WTC11 (cell line): ENCODE results near the gene NEURL3. TPM values are rescaled to one million over a fixed set of nuclear protein-coding genes. Genes with fewer than 3 reads are reported as not detected.

Experiments used
- ATAC-seq: fragments of 200-7000 bp; cut with Tn5 transposase; 2 replicates; pipeline ENCODE4 v1.10.0; 2021; ENCODE audit warnings: mild to moderate bottlenecking, moderate library complexity
- CTCF ChIA-PET: fragments of 300-600 bp; sonication (Branson Sonifier 250); formaldehyde crosslinking; loops from one replicate; lab custom pipeline; 2021; ENCODE audit warnings: antibody characterized with exemption; lab: Charles Lee
- POLR2A ChIA-PET: fragments of 350-600 bp; sonication (Branson Sonifier 250); formaldehyde crosslinking; loops from one replicate; lab custom pipeline; 2021; ENCODE audit warnings: antibody characterized with exemption; lab: Charles Lee
- DNase-seq: peaks from one replicate; pipeline ENCODE4 v3.0.0; 2021; ENCODE audit warnings: low spot score
- H3K27ac Mint-ChIP-seq: 2 replicates; pipeline ENCODE4 v1.8.0; 2021; ENCODE audit warnings: mixed read lengths
- H3K27me3 Mint-ChIP-seq: 2 replicates; pipeline ENCODE4 v1.8.0; 2021; ENCODE audit warnings: low read depth, mild to moderate bottlenecking, moderate library complexity, mixed read lengths
- H3K36me3 Mint-ChIP-seq: 2 replicates; pipeline ENCODE4 v1.8.0; 2021; ENCODE audit warnings: mixed read lengths
- H3K4me1 Mint-ChIP-seq: 2 replicates; pipeline ENCODE4 v1.8.0; 2022; ENCODE audit warnings: mixed read lengths
- H3K4me3 Mint-ChIP-seq: 2 replicates; pipeline ENCODE4 v1.8.0; 2021; ENCODE audit warnings: mild to moderate bottlenecking, moderate library complexity, mixed read lengths
- H3K9me3 Mint-ChIP-seq: 2 replicates; pipeline ENCODE4 v1.8.0; 2021; ENCODE audit warnings: mixed read lengths
- ATF1 ChIP-seq: sonication (generic); formaldehyde crosslinking; IDR thresholded peaks from 2 replicates; pipeline ENCODE4 v1.8.1; 2023; ENCODE audit warnings: mild to moderate bottlenecking, moderate library complexity, missing genetic modification reagents
- ELF4 ChIP-seq: sonication (generic); formaldehyde crosslinking; IDR thresholded peaks from 2 replicates; pipeline ENCODE4 v1.8.1; 2022; ENCODE audit warnings: low read depth, mild to moderate bottlenecking, moderate library complexity, missing genetic modification reagents
- GABPB1 ChIP-seq: sonication (generic); formaldehyde crosslinking; IDR thresholded peaks from 2 replicates; pipeline ENCODE4 v1.8.1; 2023; ENCODE audit warnings: mild to moderate bottlenecking, missing genetic modification reagents
- GTF2I ChIP-seq: fragments of 250-450 bp; sonication (Bioruptor Pico); conservative IDR thresholded peaks from 2 replicates; pipeline ENCODE4 v1.4.0; 2021; ENCODE audit warnings: mild to moderate bottlenecking
- IRF2 ChIP-seq: sonication (generic); formaldehyde crosslinking; IDR thresholded peaks from 2 replicates; pipeline ENCODE4 v1.8.0; 2022; ENCODE audit warnings: low read depth, missing genetic modification reagents, borderline replicate concordance
- KAT7 ChIP-seq: sonication (generic); formaldehyde crosslinking; IDR thresholded peaks from 2 replicates; pipeline ENCODE4 v1.8.1; 2023; ENCODE audit warnings: missing genetic modification reagents, mild to moderate bottlenecking, borderline replicate concordance
- SMAD3 ChIP-seq: sonication (generic); formaldehyde crosslinking; IDR thresholded peaks from 2 replicates; pipeline ENCODE4 v1.8.0; 2022; ENCODE audit warnings: missing genetic modification reagents, mild to moderate bottlenecking, borderline replicate concordance
- total RNA-seq: library from RNA; stranded (reverse); gene quantifications from 3 replicates; pipeline ENCODE4 v1.2.3, GENCODE V29; 2021
- TF ChIP-seq, protein P1 (sequence below): sonication (generic); formaldehyde crosslinking; IDR thresholded peaks from 2 replicates; pipeline ENCODE4 v1.8.1; 2022; ENCODE audit warnings: low read depth, mild to moderate bottlenecking, moderate library complexity, missing genetic modification reagents, borderline replicate concordance
- TF ChIP-seq, protein P2 (sequence below): sonication (generic); formaldehyde crosslinking; IDR thresholded peaks from 2 replicates; pipeline ENCODE4 v1.8.0; 2022; ENCODE audit warnings: missing genetic modification reagents
- TF ChIP-seq, protein P3 (sequence below): sonication (generic); formaldehyde crosslinking; IDR thresholded peaks from 2 replicates; pipeline ENCODE4 v1.8.1; 2022; ENCODE audit warnings: mild to moderate bottlenecking, missing genetic modification reagents, moderate library complexity, borderline replicate concordance
- TF ChIP-seq, protein P4 (sequence below): fragments of 250-450 bp; sonication (Bioruptor Pico); IDR thresholded peaks from 2 replicates; pipeline ENCODE4 v1.9.0; 2021; ENCODE audit warnings: moderate library complexity, mild to moderate bottlenecking, inconsistent platforms, borderline replicate concordance
- TF ChIP-seq, protein P5 (sequence below): fragments of 250-450 bp; sonication (Bioruptor Pico); IDR thresholded peaks from 2 replicates; pipeline ENCODE4 v1.9.0; 2021; ENCODE audit warnings: mild to moderate bottlenecking
- TF ChIP-seq, protein P6 (sequence below): sonication (generic); formaldehyde crosslinking; IDR thresholded peaks from 2 replicates; pipeline ENCODE4 v1.8.0; 2022; ENCODE audit warnings: mild to moderate bottlenecking, missing genetic modification reagents
- TF ChIP-seq, protein P7 (sequence below): sonication (generic); formaldehyde crosslinking; IDR thresholded peaks from 2 replicates; pipeline ENCODE4 v1.8.1; 2022; ENCODE audit warnings: low read depth, missing genetic modification reagents, borderline replicate concordance

The NEURL3 gene
- total RNA-seq, 1 experiment from 2014 or later: not detected

DNA sequence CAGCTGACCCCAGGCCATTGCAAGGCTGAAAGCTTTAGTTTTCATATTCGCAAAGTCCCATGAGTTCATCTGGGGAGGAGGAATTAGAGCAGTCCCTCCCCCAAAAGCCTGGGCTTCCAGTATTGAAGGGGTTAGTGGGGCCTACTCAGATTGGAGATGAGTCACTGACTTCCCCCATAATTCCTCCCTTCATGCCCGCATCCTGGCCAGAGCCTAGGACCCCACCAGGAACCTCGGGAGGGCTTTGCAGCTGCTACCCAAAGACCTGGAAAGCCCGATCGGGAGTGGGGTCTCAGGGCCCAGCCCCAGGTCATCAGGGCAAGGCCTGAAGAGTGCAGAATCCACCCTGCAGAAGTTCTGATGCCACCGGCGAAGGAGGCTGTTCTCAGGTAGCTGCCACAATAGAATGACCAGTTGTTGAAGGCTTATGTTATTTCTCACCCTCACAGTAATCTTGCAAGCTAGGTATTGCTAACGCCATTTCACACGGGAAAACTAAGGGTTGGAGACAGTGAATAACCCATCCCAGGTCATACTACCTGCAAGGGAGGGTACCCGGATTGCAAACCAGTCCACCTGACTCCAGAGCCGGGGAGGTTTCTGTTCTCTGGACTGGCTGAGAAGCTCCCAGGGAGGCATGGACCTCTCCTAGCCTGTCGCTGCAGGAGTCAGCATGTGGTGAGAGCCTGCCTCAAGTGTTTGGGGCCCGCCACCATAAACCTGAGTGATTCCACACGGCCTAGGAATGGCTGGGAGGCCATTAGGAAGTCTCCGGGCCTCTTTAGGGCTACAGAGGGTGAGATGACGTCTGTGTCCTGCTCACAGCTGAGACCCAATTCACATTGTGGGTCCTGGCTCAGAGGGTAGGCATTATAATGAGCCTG lies 25.6 kb upstream of the NEURL3 start (continued):
- TF ChIP-seq, protein P1, sequence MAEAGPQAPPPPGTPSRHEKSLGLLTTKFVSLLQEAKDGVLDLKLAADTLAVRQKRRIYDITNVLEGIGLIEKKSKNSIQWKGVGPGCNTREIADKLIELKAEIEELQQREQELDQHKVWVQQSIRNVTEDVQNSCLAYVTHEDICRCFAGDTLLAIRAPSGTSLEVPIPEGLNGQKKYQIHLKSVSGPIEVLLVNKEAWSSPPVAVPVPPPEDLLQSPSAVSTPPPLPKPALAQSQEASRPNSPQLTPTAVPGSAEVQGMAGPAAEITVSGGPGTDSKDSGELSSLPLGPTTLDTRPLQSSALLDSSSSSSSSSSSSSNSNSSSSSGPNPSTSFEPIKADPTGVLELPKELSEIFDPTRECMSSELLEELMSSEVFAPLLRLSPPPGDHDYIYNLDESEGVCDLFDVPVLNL (CRISPR knock-in tag): no peak
- TF ChIP-seq, protein P2, sequence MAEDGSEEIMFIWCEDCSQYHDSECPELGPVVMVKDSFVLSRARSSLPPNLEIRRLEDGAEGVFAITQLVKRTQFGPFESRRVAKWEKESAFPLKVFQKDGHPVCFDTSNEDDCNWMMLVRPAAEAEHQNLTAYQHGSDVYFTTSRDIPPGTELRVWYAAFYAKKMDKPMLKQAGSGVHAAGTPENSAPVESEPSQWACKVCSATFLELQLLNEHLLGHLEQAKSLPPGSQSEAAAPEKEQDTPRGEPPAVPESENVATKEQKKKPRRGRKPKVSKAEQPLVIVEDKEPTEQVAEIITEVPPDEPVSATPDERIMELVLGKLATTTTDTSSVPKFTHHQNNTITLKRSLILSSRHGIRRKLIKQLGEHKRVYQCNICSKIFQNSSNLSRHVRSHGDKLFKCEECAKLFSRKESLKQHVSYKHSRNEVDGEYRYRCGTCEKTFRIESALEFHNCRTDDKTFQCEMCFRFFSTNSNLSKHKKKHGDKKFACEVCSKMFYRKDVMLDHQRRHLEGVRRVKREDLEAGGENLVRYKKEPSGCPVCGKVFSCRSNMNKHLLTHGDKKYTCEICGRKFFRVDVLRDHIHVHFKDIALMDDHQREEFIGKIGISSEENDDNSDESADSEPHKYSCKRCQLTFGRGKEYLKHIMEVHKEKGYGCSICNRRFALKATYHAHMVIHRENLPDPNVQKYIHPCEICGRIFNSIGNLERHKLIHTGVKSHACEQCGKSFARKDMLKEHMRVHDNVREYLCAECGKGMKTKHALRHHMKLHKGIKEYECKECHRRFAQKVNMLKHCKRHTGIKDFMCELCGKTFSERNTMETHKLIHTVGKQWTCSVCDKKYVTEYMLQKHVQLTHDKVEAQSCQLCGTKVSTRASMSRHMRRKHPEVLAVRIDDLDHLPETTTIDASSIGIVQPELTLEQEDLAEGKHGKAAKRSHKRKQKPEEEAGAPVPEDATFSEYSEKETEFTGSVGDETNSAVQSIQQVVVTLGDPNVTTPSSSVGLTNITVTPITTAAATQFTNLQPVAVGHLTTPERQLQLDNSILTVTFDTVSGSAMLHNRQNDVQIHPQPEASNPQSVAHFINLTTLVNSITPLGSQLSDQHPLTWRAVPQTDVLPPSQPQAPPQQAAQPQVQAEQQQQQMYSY (CRISPR knock-in tag): no peak
- TF ChIP-seq ELF4 (CRISPR knock-in tag) (no peak), GABPB1 (CRISPR knock-in tag) (no peak), SMAD3 (CRISPR knock-in tag) (no peak), GTF2I (CRISPR knock-in tag) (no peak)
- TF ChIP-seq, protein P3, sequence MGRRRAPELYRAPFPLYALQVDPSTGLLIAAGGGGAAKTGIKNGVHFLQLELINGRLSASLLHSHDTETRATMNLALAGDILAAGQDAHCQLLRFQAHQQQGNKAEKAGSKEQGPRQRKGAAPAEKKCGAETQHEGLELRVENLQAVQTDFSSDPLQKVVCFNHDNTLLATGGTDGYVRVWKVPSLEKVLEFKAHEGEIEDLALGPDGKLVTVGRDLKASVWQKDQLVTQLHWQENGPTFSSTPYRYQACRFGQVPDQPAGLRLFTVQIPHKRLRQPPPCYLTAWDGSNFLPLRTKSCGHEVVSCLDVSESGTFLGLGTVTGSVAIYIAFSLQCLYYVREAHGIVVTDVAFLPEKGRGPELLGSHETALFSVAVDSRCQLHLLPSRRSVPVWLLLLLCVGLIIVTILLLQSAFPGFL (CRISPR knock-in tag): no peak
- TF ChIP-seq, protein P4, sequence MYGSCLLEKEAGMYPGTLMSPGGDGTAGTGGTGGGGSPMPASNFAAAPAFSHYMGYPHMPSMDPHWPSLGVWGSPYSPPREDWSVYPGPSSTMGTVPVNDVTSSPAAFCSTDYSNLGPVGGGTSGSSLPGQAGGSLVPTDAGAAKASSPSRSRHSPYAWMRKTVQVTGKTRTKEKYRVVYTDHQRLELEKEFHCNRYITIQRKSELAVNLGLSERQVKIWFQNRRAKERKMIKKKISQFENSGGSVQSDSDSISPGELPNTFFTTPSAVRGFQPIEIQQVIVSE (CRISPR knock-in tag): no peak

DNA sequence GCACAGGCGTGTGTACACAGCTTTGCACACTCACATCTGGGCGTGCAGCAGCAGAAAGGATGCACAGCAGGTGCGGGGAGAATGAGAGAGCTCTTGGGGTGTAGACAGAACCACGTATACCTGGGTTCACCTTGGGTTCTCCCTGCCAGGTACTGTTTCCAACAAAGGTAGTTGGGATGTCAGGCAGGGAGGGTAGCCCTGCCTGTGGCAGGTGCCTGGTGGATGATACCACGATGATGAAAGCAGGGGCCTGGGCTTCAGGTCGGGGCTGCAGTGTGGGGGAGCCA lies 24.9 kb upstream of the NEURL3 start:
- Mint-ChIP-seq H3K4me1 (peaks cover 44% of the 10 kb centered on the region), H3K27me3 (peaks cover 27% of the 10 kb centered on the region), H3K9me3 (no peaks in the 10 kb centered on the region), H3K36me3 (no peaks in the 10 kb centered on the region), H3K4me3 (no peak overlapping the region), H3K27ac (no peak overlapping the region)
- CTCF ChIA-PET: interaction anchor here (0.5 to 7.7 kb wide), 2 partner anchors 25 to 134 kb away, joined by 3 to 84 read pairs; no protein-coding TSS in a partner anchor
- ATAC-seq (no peak), DNase-seq (no peak)
- TF ChIP-seq ELF4 (CRISPR knock-in tag): no peak
- TF ChIP-seq KAT7 (CRISPR knock-in tag): no peak
- TF ChIP-seq IRF2 (CRISPR knock-in tag): no peak
- TF ChIP-seq GABPB1 (CRISPR knock-in tag): no peak
- TF ChIP-seq, protein P5, sequence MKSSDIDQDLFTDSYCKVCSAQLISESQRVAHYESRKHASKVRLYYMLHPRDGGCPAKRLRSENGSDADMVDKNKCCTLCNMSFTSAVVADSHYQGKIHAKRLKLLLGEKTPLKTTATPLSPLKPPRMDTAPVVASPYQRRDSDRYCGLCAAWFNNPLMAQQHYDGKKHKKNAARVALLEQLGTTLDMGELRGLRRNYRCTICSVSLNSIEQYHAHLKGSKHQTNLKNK (CRISPR knock-in tag): no peak
- no peak for TF ChIP-seq ATF1 (CRISPR knock-in tag)
- TF ChIP-seq, protein P6, sequence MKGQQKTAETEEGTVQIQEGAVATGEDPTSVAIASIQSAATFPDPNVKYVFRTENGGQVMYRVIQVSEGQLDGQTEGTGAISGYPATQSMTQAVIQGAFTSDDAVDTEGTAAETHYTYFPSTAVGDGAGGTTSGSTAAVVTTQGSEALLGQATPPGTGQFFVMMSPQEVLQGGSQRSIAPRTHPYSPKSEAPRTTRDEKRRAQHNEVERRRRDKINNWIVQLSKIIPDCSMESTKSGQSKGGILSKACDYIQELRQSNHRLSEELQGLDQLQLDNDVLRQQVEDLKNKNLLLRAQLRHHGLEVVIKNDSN: no peak
- TF ChIP-seq, protein P7, sequence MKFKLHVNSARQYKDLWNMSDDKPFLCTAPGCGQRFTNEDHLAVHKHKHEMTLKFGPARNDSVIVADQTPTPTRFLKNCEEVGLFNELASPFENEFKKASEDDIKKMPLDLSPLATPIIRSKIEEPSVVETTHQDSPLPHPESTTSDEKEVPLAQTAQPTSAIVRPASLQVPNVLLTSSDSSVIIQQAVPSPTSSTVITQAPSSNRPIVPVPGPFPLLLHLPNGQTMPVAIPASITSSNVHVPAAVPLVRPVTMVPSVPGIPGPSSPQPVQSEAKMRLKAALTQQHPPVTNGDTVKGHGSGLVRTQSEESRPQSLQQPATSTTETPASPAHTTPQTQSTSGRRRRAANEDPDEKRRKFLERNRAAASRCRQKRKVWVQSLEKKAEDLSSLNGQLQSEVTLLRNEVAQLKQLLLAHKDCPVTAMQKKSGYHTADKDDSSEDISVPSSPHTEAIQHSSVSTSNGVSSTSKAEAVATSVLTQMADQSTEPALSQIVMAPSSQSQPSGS (CRISPR knock-in tag): no peak
- POLR2A ChIA-PET: interaction anchor here (0.6 kb wide), 1 partner anchor 15 kb away, joined by 6 read pairs; no protein-coding TSS in a partner anchor
